HepG2 (cell line): ENCODE measurements around the gene BYSL. TPM values are rescaled to one million over a fixed set of nuclear protein-coding genes. Genes with fewer than 3 reads are reported as not detected.

ENCODE experiments used
- ATAC-seq: fragments of 200-7000 bp; cut with Tn5 transposase; 3 replicates; pipeline ENCODE4 v1.9.1; 2020; ENCODE audit warnings: mild to moderate bottlenecking, moderate library complexity
- BruUV-seq: library from RNA; stranded (reverse); fragments of 400-500 nt; replicated peaks from 2 replicates; lab custom pipeline; 2021; lab: Mats Ljungman, UMichigan
- CTCF ChIA-PET: fragments of 300-600 bp; formaldehyde crosslinking; extraction: SDS; loops from one replicate; lab custom pipeline; 2021; ENCODE audit warnings: low total read pairs, inconsistent platforms, low intra/inter-chr PET ratio; lab: Yijun Ruan, JAX
- POLR2A ChIA-PET: fragments of 350-600 bp; sonication (Branson Sonifier 250); formaldehyde crosslinking; loops from one replicate; lab custom pipeline; 2020; ENCODE audit warnings: antibody characterized with exemption, inconsistent platforms; lab: Yijun Ruan, JAX
- DNase-seq: peaks from one replicate; pipeline ENCODE4 v3.0.0-alpha.2; 2015; ENCODE audit warnings: low spot score
- FAIRE-seq: peaks from 3 replicates; lab custom pipeline; 2011; peaks lifted over from hg19 to GRCh38; lab: Jason Lieb, UNC
- H2AFZ ChIP-seq: one replicate; pipeline ENCODE4 v1.6.1; 2011; ENCODE audit warnings: low read length, inconsistent platforms
- H3K27ac ChIP-seq: fragments of 300-600 bp; 3 replicates; pipeline ENCODE4 v1.8.0; 2011; ENCODE audit warnings: mixed run types, mild to moderate bottlenecking, mixed read lengths, low read length, inconsistent platforms; ENCODE audit not compliant: insufficient read depth; ENCODE audit errors: extremely low read length
- H3K27me3 ChIP-seq, 2 experiments: fragments of 200-600 bp in 1 of 2; 2 replicates in 1 of 2; 3 replicates in 1 of 2; pipeline versions ENCODE4 v1.6.0 to v1.8.0; 2011; ENCODE audit warnings: low read length in 2 of 2, mild to moderate bottlenecking in 2 of 2, moderate library complexity in 2 of 2, inconsistent platforms in 1 of 2; ENCODE audit not compliant: insufficient read depth in 2 of 2, control insufficient read depth in 1 of 2
- H3K36me3 ChIP-seq, 2 experiments: fragments of 200-600 bp in 1 of 2; replicated peaks in 1 of 2; 2 replicates in 1 of 2; 3 replicates in 1 of 2; pipeline versions ENCODE4 v1.5.1 to v1.8.0; 2011; ENCODE audit warnings: low read length in 2 of 2, inconsistent platforms in 1 of 2; ENCODE audit not compliant: insufficient read depth in 2 of 2, control insufficient read depth in 1 of 2
- H3K4me1 ChIP-seq: 2 replicates; pipeline ENCODE4 v1.5.1; 2012; ENCODE audit warnings: low read length, inconsistent platforms; ENCODE audit not compliant: insufficient read depth
- H3K4me2 ChIP-seq: 2 replicates; pipeline ENCODE4 v1.6.0; 2011; ENCODE audit warnings: low read depth, low read length, inconsistent platforms
- H3K4me3 ChIP-seq, 3 experiments: fragments of 200-600 bp in 1 of 3; sonication (generic), shearing (Covaris generic) in 1 of 3; replicated peaks in 1 of 3; 2 replicates each; pipeline ENCODE4 v1.5.1; 2011 to 2016; ENCODE audit warnings: low read length in 3 of 3, inconsistent platforms in 2 of 3, low read depth in 2 of 3, mild to moderate bottlenecking in 2 of 3, control low read depth in 1 of 3, mixed read lengths in 1 of 3; ENCODE audit not compliant: insufficient read depth in 1 of 3
- H3K79me2 ChIP-seq: one replicate; pipeline ENCODE4 v1.6.1; 2011; ENCODE audit warnings: low read length, inconsistent platforms; ENCODE audit not compliant: insufficient read depth
- H3K9ac ChIP-seq: 2 replicates; pipeline ENCODE4 v1.6.0; 2011; ENCODE audit warnings: mild to moderate bottlenecking, low read depth, low read length, inconsistent platforms; ENCODE audit not compliant: insufficient read depth
- H3K9me3 ChIP-seq: 2 replicates; pipeline ENCODE4 v1.5.1; 2012; ENCODE audit warnings: mild to moderate bottlenecking, low read length
- H4K20me1 ChIP-seq: 2 replicates; pipeline ENCODE4 v1.6.0; 2011; ENCODE audit warnings: inconsistent platforms, mild to moderate bottlenecking, low read length, moderate library complexity; ENCODE audit not compliant: insufficient read depth
- MAZ ChIP-seq, 2 experiments: sonication (generic) in 1 of 2; formaldehyde crosslinking in 1 of 2; IDR thresholded peaks; 2 replicates each; pipeline versions ENCODE4 v1.5.0 to v1.6.1; 2012 to 2020; ENCODE audit warnings: low read depth in 2 of 2, mild to moderate bottlenecking in 2 of 2, borderline replicate concordance in 1 of 2, improper control_type of control experiment in 1 of 2, low read length in 1 of 2, missing genetic modification reagents in 1 of 2, moderate library complexity in 1 of 2
- PRPF4 ChIP-seq: fragments of 200-400 bp; formaldehyde crosslinking; IDR thresholded peaks from 2 replicates; pipeline ENCODE4 v1.6.1; 2016; ENCODE audit warnings: low read length, low read depth; ENCODE audit not compliant: poor library complexity, severe bottlenecking
- SNAPC2 ChIP-seq: sonication (generic); formaldehyde crosslinking; IDR thresholded peaks from 2 replicates; pipeline ENCODE4 v1.8.1; 2022; ENCODE audit warnings: mild to moderate bottlenecking, missing genetic modification reagents
- TEAD2 ChIP-seq: sonication (generic); formaldehyde crosslinking; IDR thresholded peaks from 2 replicates; pipeline ENCODE4 v1.9.0; 2021; ENCODE audit warnings: missing genetic modification reagents
- ZBTB42 ChIP-seq: sonication (generic); formaldehyde crosslinking; IDR thresholded peaks from 2 replicates; pipeline ENCODE4 v1.5.0; 2020; ENCODE audit warnings: mild to moderate bottlenecking, missing genetic modification reagents
- ZC3H13 ChIP-seq: sonication (generic); formaldehyde crosslinking; IDR thresholded peaks from 2 replicates; pipeline ENCODE4 v1.8.1; 2023; ENCODE audit warnings: mild to moderate bottlenecking, missing genetic modification reagents, moderate library complexity
- ZMAT3 ChIP-seq: sonication (generic); formaldehyde crosslinking; conservative IDR thresholded peaks from 2 replicates; pipeline ENCODE4 v1.7.0; 2021; ENCODE audit warnings: missing genetic modification reagents
- ZNF556 ChIP-seq: sonication (generic); formaldehyde crosslinking; IDR thresholded peaks from 2 replicates; pipeline ENCODE4 v1.4.0; 2020; ENCODE audit warnings: mild to moderate bottlenecking, missing genetic modification reagents, borderline replicate concordance
- ZNF616 ChIP-seq: sonication (generic); formaldehyde crosslinking; IDR thresholded peaks from 2 replicates; pipeline ENCODE4 v1.5.0; 2020; ENCODE audit warnings: low read depth, mild to moderate bottlenecking, missing genetic modification reagents
- ZNF747 ChIP-seq: sonication (generic); formaldehyde crosslinking; IDR thresholded peaks from 2 replicates; pipeline ENCODE4 v1.8.1; 2023; ENCODE audit warnings: missing genetic modification reagents, mild to moderate bottlenecking, borderline replicate concordance
- WGBS: methylation state at CpG from one replicate; pipeline ENCODE4 v1.1.6; 2017; ENCODE audit warnings: low lambda C conversion rate; 5-methylcytosine and 5-hydroxymethylcytosine counted together
- in situ Hi-C: cut with HindIII; loops from 2 replicates; pipeline ENCODE4 v1.10.0; 2017; ENCODE audit warnings: low pct_unique_long_range_greater_than_20kb; ENCODE audit not compliant: extremely low pct_ligation_motif_present
- intact Hi-C: fragments of 100-400 bp; cut with micrococcal nuclease; formaldehyde crosslinking; loops from one replicate; pipeline ENCODE4 v1.10.0; 2022; ENCODE audit not compliant: unreplicated experiment
- polyA plus RNA-seq, 8 experiments: library from polyadenylated mRNA; depleted of rRNA in 3 of 8; stranded (reverse) in 7 of 8; unstranded in 1 of 8; fragments of >200 nt; fragmentation: Illumina TruSeq in 4 of 8; extraction: Trizol in 4 of 8; gene quantifications; 2 replicates each; pipeline versions ENCODE4 v1.2.1 to v1.2.3, GENCODE V29; 2011 to 2016; ENCODE audit warnings: low read depth in 4 of 8, missing spikeins in 1 of 8, mixed read lengths in 1 of 8; ENCODE audit not compliant: insufficient read depth in 1 of 8
- total RNA-seq, 5 experiments: library from RNA; depleted of rRNA; stranded (reverse); fragments of >200 nt; fragmentation: Illumina TruSeq; extraction: Trizol; gene quantifications; 2 replicates each; pipeline ENCODE4 v1.2.3, GENCODE V29; 2016; ENCODE audit warnings: low read depth in 1 of 5
- TF ChIP-seq, protein P1 (sequence below): sonication (generic); formaldehyde crosslinking; IDR thresholded peaks from 2 replicates; pipeline ENCODE4 v1.4.0; 2020; ENCODE audit warnings: mild to moderate bottlenecking, missing genetic modification reagents, borderline replicate concordance

BYSL gene
- total and polyA plus RNA-seq, 2 of the 13 experiments (the other 11 are each of a cell fraction or from before 2014, with no cell fraction given): 27.9 to 28.6 TPM

DNA sequence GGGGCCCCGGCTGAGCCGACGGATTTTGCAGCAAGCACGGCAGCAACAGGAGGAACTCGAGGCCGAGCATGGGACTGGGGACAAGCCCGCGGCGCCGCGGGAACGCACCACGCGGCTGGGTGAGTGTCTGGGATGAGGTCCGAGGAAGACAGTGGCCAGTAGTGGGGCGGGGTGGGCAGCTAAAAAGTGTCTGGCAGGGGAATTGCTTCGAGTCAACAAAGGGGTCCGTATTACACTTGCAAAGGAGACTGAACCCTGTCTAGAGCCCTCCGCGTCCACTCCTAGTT lies 356 bp downstream of the BYSL start (continued):
- no peak for TF ChIP-seq ZNF616 (CRISPR knock-in tag)
- TF ChIP-seq PRPF4: no peak
- TF ChIP-seq, protein P1, sequence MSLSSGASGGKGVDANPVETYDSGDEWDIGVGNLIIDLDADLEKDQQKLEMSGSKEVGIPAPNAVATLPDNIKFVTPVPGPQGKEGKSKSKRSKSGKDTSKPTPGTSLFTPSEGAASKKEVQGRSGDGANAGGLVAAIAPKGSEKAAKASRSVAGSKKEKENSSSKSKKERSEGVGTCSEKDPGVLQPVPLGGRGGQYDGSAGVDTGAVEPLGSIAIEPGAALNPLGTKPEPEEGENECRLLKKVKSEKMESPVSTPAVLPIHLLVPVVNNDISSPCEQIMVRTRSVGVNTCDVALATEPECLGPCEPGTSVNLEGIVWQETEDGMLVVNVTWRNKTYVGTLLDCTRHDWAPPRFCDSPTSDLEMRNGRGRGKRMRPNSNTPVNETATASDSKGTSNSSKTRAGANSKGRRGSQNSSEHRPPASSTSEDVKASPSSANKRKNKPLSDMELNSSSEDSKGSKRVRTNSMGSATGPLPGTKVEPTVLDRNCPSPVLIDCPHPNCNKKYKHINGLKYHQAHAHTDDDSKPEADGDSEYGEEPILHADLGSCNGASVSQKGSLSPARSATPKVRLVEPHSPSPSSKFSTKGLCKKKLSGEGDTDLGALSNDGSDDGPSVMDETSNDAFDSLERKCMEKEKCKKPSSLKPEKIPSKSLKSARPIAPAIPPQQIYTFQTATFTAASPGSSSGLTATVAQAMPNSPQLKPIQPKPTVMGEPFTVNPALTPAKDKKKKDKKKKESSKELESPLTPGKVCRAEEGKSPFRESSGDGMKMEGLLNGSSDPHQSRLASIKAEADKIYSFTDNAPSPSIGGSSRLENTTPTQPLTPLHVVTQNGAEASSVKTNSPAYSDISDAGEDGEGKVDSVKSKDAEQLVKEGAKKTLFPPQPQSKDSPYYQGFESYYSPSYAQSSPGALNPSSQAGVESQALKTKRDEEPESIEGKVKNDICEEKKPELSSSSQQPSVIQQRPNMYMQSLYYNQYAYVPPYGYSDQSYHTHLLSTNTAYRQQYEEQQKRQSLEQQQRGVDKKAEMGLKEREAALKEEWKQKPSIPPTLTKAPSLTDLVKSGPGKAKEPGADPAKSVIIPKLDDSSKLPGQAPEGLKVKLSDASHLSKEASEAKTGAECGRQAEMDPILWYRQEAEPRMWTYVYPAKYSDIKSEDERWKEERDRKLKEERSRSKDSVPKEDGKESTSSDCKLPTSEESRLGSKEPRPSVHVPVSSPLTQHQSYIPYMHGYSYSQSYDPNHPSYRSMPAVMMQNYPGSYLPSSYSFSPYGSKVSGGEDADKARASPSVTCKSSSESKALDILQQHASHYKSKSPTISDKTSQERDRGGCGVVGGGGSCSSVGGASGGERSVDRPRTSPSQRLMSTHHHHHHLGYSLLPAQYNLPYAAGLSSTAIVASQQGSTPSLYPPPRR (CRISPR knock-in tag): no peak
- TF ChIP-seq ZMAT3: no peak
- TF ChIP-seq MAZ (IDR thresholded peaks at IDR 0.05; ENCODE audit: borderline replicate concordance, low read depth, low read length): no peak
- no peak for TF ChIP-seq MAZ (CRISPR knock-in tag; IDR thresholded peaks at IDR 0.05; ENCODE audit: low read depth)
- TF ChIP-seq, all 625 proteins: peak for 42

DNA sequence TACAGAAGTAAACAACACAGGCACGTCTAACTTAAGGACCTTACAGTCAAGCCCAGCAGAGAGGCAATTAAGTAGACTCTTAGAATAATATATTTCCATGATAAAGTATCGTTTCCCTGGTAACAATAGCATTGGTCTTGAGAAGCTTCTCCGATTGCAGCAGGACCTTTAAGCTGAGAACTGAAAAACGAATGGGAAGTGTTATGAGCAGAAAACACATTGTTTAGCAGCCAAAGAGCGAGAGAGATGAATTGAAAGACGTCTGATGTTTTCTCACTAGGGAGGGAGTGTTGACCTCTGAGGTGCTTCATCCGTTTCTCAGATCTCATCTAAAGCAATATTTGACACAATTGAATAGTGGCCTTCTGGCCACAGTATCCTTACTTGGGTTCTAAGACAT lies 855 bp downstream of the BYSL start:
- H3K27me3 ChIP-seq: no peaks in the 10 kb centered on the region; a peak in 1 of 5 replicates
- no peak overlapping the region for H2AFZ ChIP-seq
- H3K36me3 ChIP-seq: peaks cover 6 to 21% of the 10 kb centered on the region in 2 experiments
- H3K79me2 ChIP-seq: peaks cover 64% of the 10 kb centered on the region
- H3K9me3 ChIP-seq: no peaks in the 10 kb centered on the region
- in situ Hi-C loops: loop anchor here (5.0 kb wide), 1 partner anchor 135 kb away; the partner anchor contains the start of gene TOMM6
- ATAC-seq (no peak), FAIRE-seq (no peak)
- CTCF ChIA-PET: interaction anchor here (1.3 to 2.5 kb wide), 2 partner anchors 135 to 142 kb away, joined by 3 to 22 read pairs; partner anchors contain the start of gene TOMM6
- peak overlapping the region; percentile 80 to 93 (median 86) for H3K4me3 ChIP-seq
- intact Hi-C loops: no loop called here
- 3% methylated on average over 7 of the region's 7 CpGs for WGBS
- H3K27ac ChIP-seq: peak overlapping the region; percentile 96
- H3K4me2 ChIP-seq: peak overlapping the region; percentile 89
- H3K4me1 ChIP-seq: peaks cover 41% of the 10 kb centered on the region
- no TSS peak for BruUV-seq
- POLR2A ChIA-PET: interaction anchor here (1.3 to 2.7 kb wide), 4 partner anchors 13 to 135 kb away, joined by 5 to 47 read pairs (median 28); partner anchors contain the start of genes TAF8 and TOMM6
- peaks cover 8% of the 10 kb centered on the region; the same call in 1 of the 2 replicates for H4K20me1 ChIP-seq
- TF ChIP-seq ZC3H13 (CRISPR knock-in tag): 0 out of 2 replicates have a peak, but pooled peaks have one; percentile 6
- no peak for TF ChIP-seq ZNF747 (CRISPR knock-in tag)
- TF ChIP-seq ZBTB42 (CRISPR knock-in tag): peak; percentile 10; the same call in 1 of the 2 replicates
- TF ChIP-seq SNAPC2 (CRISPR knock-in tag): 0 out of 2 replicates have a peak, but pooled peaks have one; percentile 9
- no peak for TF ChIP-seq TEAD2 (CRISPR knock-in tag)
- no peak for TF ChIP-seq ZNF556
- TF ChIP-seq, all 625 proteins: peak for 3
- H3K9ac ChIP-seq: peak overlapping the region; percentile 95
- DNase-seq: no peak
